ENCODE results near the gene RPS6KC1. TPM values are rescaled to one million over a fixed set of nuclear protein-coding genes. Genes with fewer than 3 reads are reported as not detected.
"Not testable (repeated sequence)": the region's sequence is repeated elsewhere in the genome, so short reads cannot be mapped to it uniquely, and the experiment has no call there.

The RPS6KC1 gene
- polyA plus RNA-seq, 4 donors = 5.7 to 11.1 (median 5.8) TPM

DNA sequence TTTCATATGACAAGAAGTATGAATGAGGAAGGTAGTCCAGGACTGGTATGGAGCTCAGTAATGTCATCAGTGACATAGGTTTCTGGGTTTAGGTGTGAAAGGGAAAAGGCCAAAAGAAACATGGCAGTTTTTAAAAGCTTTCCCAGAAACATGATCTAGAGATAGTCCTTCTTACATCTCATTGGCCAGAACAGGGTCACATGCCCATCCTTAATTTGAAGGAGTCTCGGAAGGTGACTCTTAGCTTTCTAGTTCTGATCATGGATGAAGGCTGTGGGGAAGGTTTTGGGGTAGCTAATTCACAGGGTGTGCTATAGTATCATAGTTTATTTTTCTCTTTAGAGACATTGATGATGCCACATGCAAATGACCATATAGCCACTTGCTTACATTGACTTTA is 55.3 kb downstream of the RPS6KC1 start:
- FAIRE-seq = no peak

DNA sequence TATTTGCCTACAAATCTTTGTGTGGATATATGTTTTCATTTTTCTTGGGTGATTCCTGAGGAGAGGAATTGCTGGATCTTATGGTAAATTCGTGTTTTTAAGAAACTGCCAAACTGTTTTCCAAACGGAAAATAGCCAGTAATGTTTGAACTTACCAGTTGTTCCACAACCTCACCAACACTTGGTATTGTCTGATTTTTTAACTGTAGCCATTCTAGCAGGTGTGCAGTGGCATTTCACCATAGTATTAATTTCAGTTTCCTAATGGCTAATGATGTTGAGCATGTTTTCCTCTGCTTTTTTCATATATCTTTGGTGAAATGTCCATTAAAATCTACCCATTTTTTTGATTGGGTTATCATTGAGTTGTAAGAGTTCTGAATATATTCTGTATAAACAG is 56.6 kb downstream of the RPS6KC1 start:
- no peak overlapping the region for H3K27ac ChIP-seq (ENCODE audit: low read depth in 1 of 3, low read length in 2 of 3)
- peaks cover 0 to 2% (median 0%) of the 10 kb centered on the region in 3 donors for H3K4me1 ChIP-seq (ENCODE audit: control insufficient read depth in 3 of 3, insufficient read depth in 2 of 3, low read depth in 1 of 3, low read length in 2 of 3)
- no peak for FAIRE-seq
- H3K4me3 ChIP-seq (ENCODE audit: low read depth in 1 of 3, low read length in 3 of 3) = no peak overlapping the region
- peaks cover 0 to 4% (median 2%) of the 10 kb centered on the region in 3 donors for H3K36me3 ChIP-seq (ENCODE audit: control insufficient read depth in 3 of 3, insufficient read depth in 2 of 3, low read depth in 1 of 3, low read length in 3 of 3)
- H3K27me3 ChIP-seq (ENCODE audit: control insufficient read depth in 3 of 3, insufficient read depth in 3 of 3, low read length in 3 of 3) = no peaks in the 10 kb centered on the region
- no peak for DNase-seq
- WGBS, 3 donors = 92 to 100% (median 93%) methylated on average over 2 of the region's 2 CpGs
- H3K9me3 ChIP-seq (ENCODE audit: control insufficient read depth in 2 of 2, insufficient read depth in 1 of 2, low read depth in 1 of 2, low read length in 1 of 2) = no peaks in the 10 kb centered on the region

More for the DNA sequence above, 55.3 kb downstream of the RPS6KC1 start:
- no peaks in the 10 kb centered on the region for H3K9me3 ChIP-seq (ENCODE audit: control insufficient read depth in 2 of 2, insufficient read depth in 1 of 2, low read depth in 1 of 2, low read length in 1 of 2)
- no peak overlapping the region for H3K4me3 ChIP-seq (ENCODE audit: low read depth in 1 of 3, low read length in 3 of 3)
- H3K36me3 ChIP-seq (ENCODE audit: control insufficient read depth in 3 of 3, insufficient read depth in 2 of 3, low read depth in 1 of 3, low read length in 3 of 3) = peaks cover 0 to 4% (median 2%) of the 10 kb centered on the region in 3 donors
- H3K4me1 ChIP-seq (ENCODE audit: control insufficient read depth in 3 of 3, insufficient read depth in 2 of 3, low read depth in 1 of 3, low read length in 2 of 3) = peaks cover 0 to 2% (median 0%) of the 10 kb centered on the region in 3 donors
- H3K27ac ChIP-seq (ENCODE audit: low read depth in 1 of 3, low read length in 2 of 3) = no peak overlapping the region
- WGBS, 3 donors = 92 to 100% (median 98%) methylated on average over 1 of the region's 1 CpG
- no peak for DNase-seq
- H3K27me3 ChIP-seq (ENCODE audit: control insufficient read depth in 3 of 3, insufficient read depth in 3 of 3, low read length in 3 of 3) = no peaks in the 10 kb centered on the region

DNA sequence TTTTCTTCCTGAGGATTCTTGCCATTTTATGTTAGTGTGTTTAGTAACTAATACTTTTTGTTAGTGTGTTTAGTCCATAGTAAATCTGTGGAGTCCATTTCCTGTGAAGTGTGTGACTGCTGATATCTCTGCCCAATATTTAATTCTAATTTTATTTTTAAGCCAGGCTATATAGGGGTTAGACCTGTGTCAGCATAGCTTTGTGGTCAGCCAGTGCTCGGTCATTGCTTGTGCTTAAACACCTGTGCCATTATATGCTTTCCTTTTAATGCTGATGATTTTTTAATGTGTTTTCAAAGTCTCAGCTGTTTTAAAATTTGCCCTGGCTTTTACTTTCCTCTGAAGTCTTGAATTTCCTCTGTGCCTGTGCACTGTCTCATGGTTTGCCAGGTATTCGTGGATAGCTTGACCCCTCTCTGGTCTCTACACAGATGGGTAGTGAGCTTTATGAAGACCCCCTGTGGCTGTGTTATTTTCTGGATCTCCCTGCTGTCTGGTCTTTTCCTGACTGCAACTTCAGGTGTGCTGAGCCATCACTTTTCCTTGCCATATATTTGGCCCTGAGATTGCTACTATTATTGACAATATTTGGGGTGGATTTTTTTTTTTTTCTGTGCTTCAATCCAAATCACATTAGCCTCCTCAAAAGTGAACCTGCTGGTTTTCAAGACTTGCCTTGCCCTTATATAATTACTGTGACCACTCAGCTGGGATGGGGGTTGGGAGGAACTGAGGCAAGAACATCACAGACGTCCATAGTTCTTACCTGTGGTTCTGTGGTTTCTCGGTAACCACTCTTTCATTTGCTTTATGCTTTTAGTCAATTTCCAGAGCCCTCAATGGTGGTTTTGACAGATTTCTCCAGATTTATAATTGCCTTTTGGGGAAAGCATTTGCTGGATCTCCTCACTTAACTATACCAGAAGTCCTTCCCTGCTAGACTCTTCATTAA is 59.6 kb downstream of the RPS6KC1 start:
- peaks cover 0 to 4% (median 2%) of the 10 kb centered on the region in 3 donors for H3K36me3 ChIP-seq (ENCODE audit: control insufficient read depth in 3 of 3, insufficient read depth in 2 of 3, low read depth in 1 of 3, low read length in 3 of 3)
- no peak overlapping the region for H3K27ac ChIP-seq (ENCODE audit: low read depth in 1 of 3, low read length in 2 of 3)
- WGBS, 3 donors = 65 to 74% (median 66%) methylated on average over 4 of the region's 4 CpGs
- H3K9me3 ChIP-seq (ENCODE audit: control insufficient read depth in 2 of 2, insufficient read depth in 1 of 2, low read depth in 1 of 2, low read length in 1 of 2) = no peaks in the 10 kb centered on the region
- no peak for FAIRE-seq
- no peak overlapping the region for H3K4me3 ChIP-seq (ENCODE audit: low read depth in 1 of 3, low read length in 3 of 3)
- DNase-seq = no peak
- no peaks in the 10 kb centered on the region for H3K27me3 ChIP-seq (ENCODE audit: control insufficient read depth in 3 of 3, insufficient read depth in 3 of 3, low read length in 3 of 3)
- peaks cover 0 to 2% (median 0%) of the 10 kb centered on the region in 3 donors for H3K4me1 ChIP-seq (ENCODE audit: control insufficient read depth in 3 of 3, insufficient read depth in 2 of 3, low read depth in 1 of 3, low read length in 2 of 3)

DNA sequence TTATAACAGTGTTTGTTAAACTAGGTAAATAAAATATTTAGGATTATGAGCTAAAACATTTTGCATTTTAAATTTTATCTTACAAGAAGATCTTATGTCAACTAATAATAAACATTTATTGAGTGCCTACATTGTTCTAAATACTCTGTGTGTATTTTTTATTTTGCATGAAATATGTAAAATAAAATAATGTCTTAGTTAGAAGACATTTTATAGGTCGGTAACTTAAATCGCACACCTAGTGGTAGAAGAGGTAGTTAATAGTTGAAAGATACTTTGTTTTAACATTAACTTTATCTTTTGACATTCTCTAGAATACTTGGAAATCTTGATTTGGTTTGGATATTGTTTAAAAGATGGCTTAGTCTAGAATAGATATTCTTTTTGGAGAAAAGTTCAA is 60.5 kb downstream of the RPS6KC1 start:
- FAIRE-seq = peak; percentile 92

DNA sequence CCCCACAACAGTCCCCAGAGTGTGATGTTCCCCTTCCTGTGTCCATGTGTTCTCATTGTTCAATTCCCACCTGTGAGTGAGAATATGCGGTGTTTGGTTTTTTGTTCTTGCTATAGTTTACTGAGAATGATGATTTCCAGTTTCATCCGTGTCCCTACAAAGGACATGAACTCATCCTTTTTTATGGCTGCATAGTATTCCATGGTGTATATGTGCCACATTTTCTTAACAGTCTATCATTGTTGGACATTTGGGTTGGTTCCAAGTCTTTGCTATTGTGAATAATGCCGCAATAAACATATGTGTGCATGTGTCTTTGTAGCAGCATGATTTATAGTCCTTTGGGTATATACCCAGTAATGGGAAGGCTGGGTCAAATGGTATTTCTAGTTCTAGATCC is 61.7 kb downstream of the RPS6KC1 start:
- not testable (repeated sequence) for H3K36me3 ChIP-seq (ENCODE audit: control insufficient read depth in 3 of 3, insufficient read depth in 2 of 3, low read depth in 1 of 3, low read length in 3 of 3); DNase-seq; H3K4me3 ChIP-seq (ENCODE audit: low read depth in 1 of 3, low read length in 3 of 3); H3K4me1 ChIP-seq (ENCODE audit: control insufficient read depth in 3 of 3, insufficient read depth in 2 of 3, low read depth in 1 of 3, low read length in 2 of 3); H3K27me3 ChIP-seq (ENCODE audit: control insufficient read depth in 3 of 3, insufficient read depth in 3 of 3, low read length in 3 of 3); H3K9me3 ChIP-seq (ENCODE audit: control insufficient read depth in 2 of 2, insufficient read depth in 1 of 2, low read depth in 1 of 2, low read length in 1 of 2); FAIRE-seq; H3K27ac ChIP-seq (ENCODE audit: low read depth in 1 of 3, low read length in 2 of 3)
- 97 to 100% (median 98%) methylated on average over 3 of the region's 3 CpGs for whole genome bisulfite sequencing, 3 donors

More for the DNA sequence above, 60.5 kb downstream of the RPS6KC1 start:
- Histone ChIP-seq H3K4me1 (ENCODE audit: control insufficient read depth in 3 of 3, insufficient read depth in 2 of 3, low read depth in 1 of 3, low read length in 2 of 3) (peaks cover 0 to 2% (median 0%) of the 10 kb centered on the region in 3 donors), H3K4me3 (ENCODE audit: low read depth in 1 of 3, low read length in 3 of 3) (no peak overlapping the region), H3K27me3 (ENCODE audit: control insufficient read depth in 3 of 3, insufficient read depth in 3 of 3, low read length in 3 of 3) (no peaks in the 10 kb centered on the region), H3K27ac (ENCODE audit: low read depth in 1 of 3, low read length in 2 of 3) (no peak overlapping the region), H3K36me3 (ENCODE audit: control insufficient read depth in 3 of 3, insufficient read depth in 2 of 3, low read depth in 1 of 3, low read length in 3 of 3) (peaks cover 0 to 4% (median 2%) of the 10 kb centered on the region in 3 donors), H3K9me3 (ENCODE audit: control insufficient read depth in 2 of 2, insufficient read depth in 1 of 2, low read depth in 1 of 2, low read length in 1 of 2) (no peaks in the 10 kb centered on the region)
- 94 to 98% (median 94%) methylated on average over 2 of the region's 2 CpGs for WGBS, 3 donors
- no peak for DNase-seq

DNA sequence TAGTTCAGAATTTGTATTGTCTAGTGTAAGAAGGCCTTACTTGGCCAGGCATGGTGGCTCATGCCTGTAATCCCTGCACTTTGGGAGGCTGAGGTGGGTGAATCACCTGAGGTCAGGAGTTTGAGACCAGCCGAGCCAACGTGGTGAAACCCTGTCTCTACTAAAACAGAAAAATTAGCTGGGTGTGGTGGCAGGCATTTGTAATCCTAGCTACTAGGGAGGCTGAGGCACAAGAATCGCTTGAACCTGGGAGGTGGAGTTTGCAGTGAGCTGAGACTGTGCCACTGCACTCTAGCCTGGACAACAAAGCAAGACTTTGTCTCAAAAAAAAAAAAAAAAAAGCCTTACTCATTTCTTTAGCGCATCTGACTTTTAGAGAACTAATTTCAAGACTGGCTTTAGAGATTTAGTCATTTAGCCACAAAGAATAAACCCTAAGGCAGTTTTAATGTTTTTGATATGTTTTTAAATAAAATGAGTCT is 66.7 kb downstream of the RPS6KC1 start:
- not testable (repeated sequence) for H3K27me3 ChIP-seq (ENCODE audit: control insufficient read depth in 3 of 3, insufficient read depth in 3 of 3, low read length in 3 of 3); DNase-seq; H3K27ac ChIP-seq (ENCODE audit: low read depth in 1 of 3, low read length in 2 of 3); H3K4me1 ChIP-seq (ENCODE audit: control insufficient read depth in 3 of 3, insufficient read depth in 2 of 3, low read depth in 1 of 3, low read length in 2 of 3); H3K4me3 ChIP-seq (ENCODE audit: low read depth in 1 of 3, low read length in 3 of 3); H3K36me3 ChIP-seq (ENCODE audit: control insufficient read depth in 3 of 3, insufficient read depth in 2 of 3, low read depth in 1 of 3, low read length in 3 of 3); H3K9me3 ChIP-seq (ENCODE audit: control insufficient read depth in 2 of 2, insufficient read depth in 1 of 2, low read depth in 1 of 2, low read length in 1 of 2); FAIRE-seq
- 64 to 84% (median 72%) methylated on average over 4 of the region's 4 CpGs for WGBS, 3 donors

DNA sequence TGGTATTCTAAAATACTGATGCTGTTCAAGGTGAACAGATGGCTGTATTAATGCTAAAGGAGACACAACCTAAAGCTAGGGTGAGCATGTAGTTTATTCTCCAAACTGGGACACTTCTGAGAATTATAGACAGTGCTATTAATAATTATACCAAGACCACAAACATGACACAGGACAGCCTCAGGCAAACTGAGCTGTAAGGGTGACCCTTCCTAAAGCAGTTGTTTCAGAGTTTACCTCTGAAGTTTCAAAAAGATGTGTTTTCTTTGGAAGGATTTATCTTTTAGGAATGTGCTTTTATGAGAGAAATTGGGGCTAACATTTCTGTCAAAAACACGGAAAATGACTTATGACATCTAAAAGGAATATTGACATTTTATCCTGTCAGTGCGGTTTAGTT is 68.8 kb downstream of the RPS6KC1 start:
- no peaks in the 10 kb centered on the region for H3K9me3 ChIP-seq (ENCODE audit: control insufficient read depth in 2 of 2, insufficient read depth in 1 of 2, low read depth in 1 of 2, low read length in 1 of 2)
- FAIRE-seq (no peak), DNase-seq (no peak)
- no peak overlapping the region for H3K27ac ChIP-seq (ENCODE audit: low read depth in 1 of 3, low read length in 2 of 3)
- H3K27me3 ChIP-seq (ENCODE audit: control insufficient read depth in 3 of 3, insufficient read depth in 3 of 3, low read length in 3 of 3) = no peaks in the 10 kb centered on the region
- 89 to 95% (median 92%) methylated on average over 2 of the region's 2 CpGs for WGBS, 3 donors
- H3K4me3 ChIP-seq (ENCODE audit: low read depth in 1 of 3, low read length in 3 of 3) = no peak overlapping the region
- peaks cover 0 to 5% (median 0%) of the 10 kb centered on the region in 3 donors for H3K36me3 ChIP-seq (ENCODE audit: control insufficient read depth in 3 of 3, insufficient read depth in 2 of 3, low read depth in 1 of 3, low read length in 3 of 3)
- peaks cover 0 to 10% (median 4%) of the 10 kb centered on the region in 3 donors for H3K4me1 ChIP-seq (ENCODE audit: control insufficient read depth in 3 of 3, insufficient read depth in 2 of 3, low read depth in 1 of 3, low read length in 2 of 3)

DNA sequence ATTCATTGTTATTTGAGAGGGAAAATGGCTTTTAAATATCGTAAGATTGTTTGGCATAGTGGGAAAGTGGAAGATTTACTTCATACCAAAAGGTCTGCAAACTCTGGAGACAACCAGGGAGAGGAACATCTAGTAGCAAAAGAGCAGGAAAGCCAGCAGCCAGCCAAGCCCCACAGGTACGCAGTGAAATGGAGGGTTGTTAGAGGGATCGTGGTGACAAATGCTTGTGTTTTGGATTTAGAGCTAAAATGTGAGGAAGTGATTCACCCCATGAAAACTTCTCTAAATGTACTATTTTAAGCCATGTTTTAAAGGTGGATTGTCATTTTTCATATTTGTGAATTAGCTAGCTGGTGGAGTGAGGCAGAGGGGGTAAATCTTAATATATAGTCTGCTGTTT is 69.3 kb downstream of the RPS6KC1 start:
- no peak overlapping the region for H3K27ac ChIP-seq (ENCODE audit: low read depth in 1 of 3, low read length in 2 of 3)
- peaks cover 0 to 5% (median 0%) of the 10 kb centered on the region in 3 donors for H3K36me3 ChIP-seq (ENCODE audit: control insufficient read depth in 3 of 3, insufficient read depth in 2 of 3, low read depth in 1 of 3, low read length in 3 of 3)
- FAIRE-seq = no peak
- no peaks in the 10 kb centered on the region for H3K9me3 ChIP-seq (ENCODE audit: control insufficient read depth in 2 of 2, insufficient read depth in 1 of 2, low read depth in 1 of 2, low read length in 1 of 2)
- peaks cover 0 to 10% (median 4%) of the 10 kb centered on the region in 3 donors for H3K4me1 ChIP-seq (ENCODE audit: control insufficient read depth in 3 of 3, insufficient read depth in 2 of 3, low read depth in 1 of 3, low read length in 2 of 3)
- WGBS, 3 donors = 88 to 94% (median 89%) methylated on average over 3 of the region's 3 CpGs
- no peak overlapping the region for H3K4me3 ChIP-seq (ENCODE audit: low read depth in 1 of 3, low read length in 3 of 3)
- no peaks in the 10 kb centered on the region for H3K27me3 ChIP-seq (ENCODE audit: control insufficient read depth in 3 of 3, insufficient read depth in 3 of 3, low read length in 3 of 3)
- DNase-seq = no peak
